ENCODE data around the gene SREK1. TPM values are rescaled to one million over a fixed set of nuclear protein-coding genes. Genes with fewer than 3 reads are reported as not detected.

The SREK1 gene, protein sequence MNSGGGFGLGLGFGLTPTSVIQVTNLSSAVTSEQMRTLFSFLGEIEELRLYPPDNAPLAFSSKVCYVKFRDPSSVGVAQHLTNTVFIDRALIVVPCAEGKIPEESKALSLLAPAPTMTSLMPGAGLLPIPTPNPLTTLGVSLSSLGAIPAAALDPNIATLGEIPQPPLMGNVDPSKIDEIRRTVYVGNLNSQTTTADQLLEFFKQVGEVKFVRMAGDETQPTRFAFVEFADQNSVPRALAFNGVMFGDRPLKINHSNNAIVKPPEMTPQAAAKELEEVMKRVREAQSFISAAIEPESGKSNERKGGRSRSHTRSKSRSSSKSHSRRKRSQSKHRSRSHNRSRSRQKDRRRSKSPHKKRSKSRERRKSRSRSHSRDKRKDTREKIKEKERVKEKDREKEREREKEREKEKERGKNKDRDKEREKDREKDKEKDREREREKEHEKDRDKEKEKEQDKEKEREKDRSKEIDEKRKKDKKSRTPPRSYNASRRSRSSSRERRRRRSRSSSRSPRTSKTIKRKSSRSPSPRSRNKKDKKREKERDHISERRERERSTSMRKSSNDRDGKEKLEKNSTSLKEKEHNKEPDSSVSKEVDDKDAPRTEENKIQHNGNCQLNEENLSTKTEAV
- total RNA-seq: 100 to 1,000 TPM; 107 to 242 (median 181) TPM
- 10 to 100 TPM; 10.4 to 25.5 (median 23.4) TPM for polyA plus RNA-seq
- long read RNA-seq, donor 1, full-length matches to known transcripts: 4 of 4 reads
- long read RNA-seq, donor 1, partial matches to known transcripts: 0 of 4 reads
- long read RNA-seq, donor 1, other reads (novel, unspliced or antisense): 0 of 4 reads
- long read RNA-seq, donor 2, full-length matches to known transcripts: 3 of 3 reads
- long read RNA-seq, donor 2, partial matches to known transcripts: 0 of 3 reads
- long read RNA-seq, donor 2, other reads (novel, unspliced or antisense): 0 of 3 reads
- long read RNA-seq, donor 3, full-length matches to known transcripts: 10 of 16 reads
- long read RNA-seq, donor 3, partial matches to known transcripts: 6 of 16 reads
- long read RNA-seq, donor 3, other reads (novel, unspliced or antisense): 0 of 16 reads
- long read RNA-seq, donor 4: 0 reads
- long read RNA-seq, donor 5, full-length matches to known transcripts: 20 of 20 reads
- long read RNA-seq, donor 5, partial matches to known transcripts: 0 of 20 reads
- long read RNA-seq, donor 5, other reads (novel, unspliced or antisense): 0 of 20 reads
- long read RNA-seq, donor 6, full-length matches to known transcripts: 28 of 35 reads
- long read RNA-seq, donor 6, partial matches to known transcripts: 7 of 35 reads
- long read RNA-seq, donor 6, other reads (novel, unspliced or antisense): 0 of 35 reads
- long read RNA-seq, donor 7, full-length matches to known transcripts: 12 of 12 reads
- long read RNA-seq, donor 7, partial matches to known transcripts: 0 of 12 reads
- long read RNA-seq, donor 7, other reads (novel, unspliced or antisense): 0 of 12 reads
- long read RNA-seq, donor 8, transcript SREK1-207 (2 exons, 559 nt): major isoform, 5 of 18 reads
- long read RNA-seq, donor 8, partial matches to known transcripts: 11 of 18 reads
- long read RNA-seq, donor 8, other reads (novel, unspliced or antisense): 0 of 18 reads
- long read RNA-seq, donor 9, full-length matches to known transcripts: 8 of 8 reads
- long read RNA-seq, donor 9, partial matches to known transcripts: 0 of 8 reads
- long read RNA-seq, donor 9, other reads (novel, unspliced or antisense): 0 of 8 reads
- long read RNA-seq, donor 10, partial matches to known transcripts: 0 of 5 reads
- long read RNA-seq, donor 10, other reads (novel, unspliced or antisense): 0 of 5 reads

DNA sequence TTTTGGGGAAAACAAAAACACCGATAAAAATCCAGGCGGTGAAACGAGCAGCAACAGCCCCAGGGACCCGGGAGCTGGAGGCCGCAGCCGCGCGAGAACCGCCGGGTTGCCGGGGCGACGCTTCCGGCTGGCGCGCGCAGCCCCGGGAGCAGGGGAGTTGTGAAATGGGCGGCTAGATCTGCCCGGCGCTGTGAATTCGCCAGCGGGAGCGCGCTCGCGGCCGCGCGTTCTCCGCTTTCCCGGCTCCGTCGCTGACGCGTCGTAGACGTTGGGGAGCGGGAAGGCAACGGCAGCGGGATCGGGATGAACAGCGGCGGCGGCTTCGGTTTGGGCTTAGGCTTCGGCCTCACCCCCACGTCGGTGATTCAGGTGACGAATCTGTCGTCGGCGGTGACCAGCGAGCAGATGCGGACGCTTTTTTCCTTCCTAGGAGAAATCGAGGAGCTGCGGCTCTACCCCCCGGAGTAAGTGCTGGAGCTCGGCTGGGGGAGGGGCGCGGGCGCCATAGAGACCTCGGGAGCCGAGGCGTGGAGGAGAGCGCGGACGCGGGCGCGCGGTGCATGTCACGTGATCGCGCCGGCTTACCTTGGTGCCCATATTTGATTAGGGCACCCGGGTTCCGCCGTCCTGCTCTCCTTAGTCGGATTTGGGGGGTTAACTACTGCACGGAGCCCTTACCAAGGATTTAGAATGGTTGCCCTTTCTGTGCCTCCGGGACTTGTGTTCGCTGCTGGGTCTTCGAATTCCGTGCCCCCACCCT lies at the start of gene SREK1:
Gene SREK1 (plus strand): TSS at position 227 of the 760 bp plus-strand sequence. CDS start 77 bp downstream, at position 304.
- 0 to 1% (median 0%) methylated on average over 58 to 86 of the region's 86 CpGs for WGBS, 5 donors
- peak within 1 kb of the TSS; percentile 99 to 100 (median 99) for H3K27ac ChIP-seq
- no peaks in the 10 kb centered on the region for H3K27me3 ChIP-seq
- TF ChIP-seq POLR2AphosphoS5 (IDR thresholded peaks at IDR 0.05) (peak; percentile 45 to 92 (median 90)), POLR2A (IDR thresholded peaks at IDR 0.05) (peak in 2 of 4 donors; percentile 46 to 84), EP300 (IDR thresholded peaks at IDR 0.05) (no peak)
- TF ChIP-seq, protein P1, sequence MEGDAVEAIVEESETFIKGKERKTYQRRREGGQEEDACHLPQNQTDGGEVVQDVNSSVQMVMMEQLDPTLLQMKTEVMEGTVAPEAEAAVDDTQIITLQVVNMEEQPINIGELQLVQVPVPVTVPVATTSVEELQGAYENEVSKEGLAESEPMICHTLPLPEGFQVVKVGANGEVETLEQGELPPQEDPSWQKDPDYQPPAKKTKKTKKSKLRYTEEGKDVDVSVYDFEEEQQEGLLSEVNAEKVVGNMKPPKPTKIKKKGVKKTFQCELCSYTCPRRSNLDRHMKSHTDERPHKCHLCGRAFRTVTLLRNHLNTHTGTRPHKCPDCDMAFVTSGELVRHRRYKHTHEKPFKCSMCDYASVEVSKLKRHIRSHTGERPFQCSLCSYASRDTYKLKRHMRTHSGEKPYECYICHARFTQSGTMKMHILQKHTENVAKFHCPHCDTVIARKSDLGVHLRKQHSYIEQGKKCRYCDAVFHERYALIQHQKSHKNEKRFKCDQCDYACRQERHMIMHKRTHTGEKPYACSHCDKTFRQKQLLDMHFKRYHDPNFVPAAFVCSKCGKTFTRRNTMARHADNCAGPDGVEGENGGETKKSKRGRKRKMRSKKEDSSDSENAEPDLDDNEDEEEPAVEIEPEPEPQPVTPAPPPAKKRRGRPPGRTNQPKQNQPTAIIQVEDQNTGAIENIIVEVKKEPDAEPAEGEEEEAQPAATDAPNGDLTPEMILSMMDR (IDR thresholded peaks at IDR 0.05): no peak
- intact Hi-C loops (cut with DNase I; ENCODE audit: low total_unique reads): no loop called here
- H3K4me1 ChIP-seq: peaks cover 8 to 48% (median 34%) of the 10 kb centered on the region in 4 donors
- H3K36me3 ChIP-seq: no peaks in the 10 kb centered on the region
- peak; percentile 93 to 98 for DNase-seq
- no peaks in the 10 kb centered on the region for H3K9me3 ChIP-seq
- H3K4me3 ChIP-seq: peak within 1 kb of the TSS; percentile 56 to 85 (median 77)

DNA sequence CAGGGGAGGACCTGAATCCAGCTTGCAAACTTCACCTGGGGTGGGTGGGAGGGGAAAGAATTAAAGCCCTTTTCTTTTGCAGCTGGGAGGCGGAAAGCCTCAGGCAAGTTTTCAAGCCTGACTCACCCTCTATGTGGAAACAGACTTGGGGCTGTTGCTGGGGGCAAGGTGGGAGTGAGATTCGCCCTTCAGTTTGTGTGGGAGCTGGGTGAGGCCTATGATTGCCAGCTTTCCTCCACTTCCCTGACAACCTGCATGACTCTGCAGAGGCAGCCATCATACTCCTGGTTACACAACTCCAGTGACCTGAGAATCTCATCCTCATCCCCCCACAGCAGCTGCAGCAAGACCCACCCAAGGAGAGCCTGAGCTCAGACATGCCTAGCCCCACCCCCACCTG lies 43.2 kb upstream of the SREK1 start:
- Histone ChIP-seq H3K4me1 (no peaks in the 10 kb centered on the region), H3K4me3 (no peak overlapping the region), H3K27ac (no peak overlapping the region), H3K36me3 (no peaks in the 10 kb centered on the region), H3K27me3 (no peaks in the 10 kb centered on the region), H3K9me3 (peaks cover 6 to 79% (median 48%) of the 10 kb centered on the region in 4 donors)
- WGBS, 5 donors: 95 to 98% (median 97%) methylated on average over 2 of the region's 2 CpGs
- DNase-seq: no peak
- no peak for TF ChIP-seq POLR2AphosphoS5 (IDR thresholded peaks at IDR 0.05)
- TF ChIP-seq POLR2A (IDR thresholded peaks at IDR 0.05): no peak
- TF ChIP-seq EP300 (IDR thresholded peaks at IDR 0.05): no peak
- TF ChIP-seq, protein P1 (IDR thresholded peaks at IDR 0.05): no peak
- intact Hi-C loops (cut with DNase I; ENCODE audit: low total_unique reads): no loop called here

DNA sequence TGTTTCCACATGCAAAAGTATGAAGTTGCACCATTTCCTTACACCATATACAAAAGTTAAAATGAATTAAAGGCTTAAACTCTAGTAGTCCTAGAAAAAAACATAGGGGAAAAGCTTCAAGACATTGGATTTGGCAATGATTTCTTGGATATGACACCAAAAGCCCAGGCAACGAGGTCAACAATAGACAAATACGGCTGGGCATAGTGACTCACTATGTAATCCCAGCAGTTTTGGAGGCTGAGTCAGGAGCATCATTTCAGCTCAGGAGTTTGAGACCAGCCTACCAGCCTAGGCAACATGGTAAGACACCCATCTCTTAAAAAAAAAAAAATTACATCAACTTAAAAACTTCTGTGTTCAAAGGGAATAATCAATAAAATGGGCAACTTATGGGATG lies 30.9 kb upstream of the SREK1 start:
- no peak overlapping the region for H3K4me3 ChIP-seq
- no peak overlapping the region for H3K27ac ChIP-seq
- peaks cover 5 to 74% (median 47%) of the 10 kb centered on the region in 4 donors for H3K9me3 ChIP-seq
- no peaks in the 10 kb centered on the region for H3K4me1 ChIP-seq
- TF ChIP-seq, protein P1 (IDR thresholded peaks at IDR 0.05): no peak
- no peak for TF ChIP-seq POLR2A (IDR thresholded peaks at IDR 0.05)
- TF ChIP-seq EP300 (IDR thresholded peaks at IDR 0.05): no peak
- TF ChIP-seq POLR2AphosphoS5 (IDR thresholded peaks at IDR 0.05): no peak
- intact Hi-C loops (cut with DNase I; ENCODE audit: low total_unique reads): no loop called here
- WGBS, 5 donors: 83 to 89% (median 89%) methylated on average over 2 of the region's 2 CpGs
- no peaks in the 10 kb centered on the region for H3K27me3 ChIP-seq
- no peaks in the 10 kb centered on the region for H3K36me3 ChIP-seq
- no peak for DNase-seq
